HG02588 (cell line): ENCODE measurements around the gene RRP1B.

Source experiments
- ATAC-seq: cut with Tn5 transposase; IDR thresholded peaks from one replicate; pipeline ENCODE4 v1.9.1; 2021; ENCODE audit warnings: mild to moderate bottlenecking, moderate library complexity; ENCODE audit not compliant: unreplicated experiment

The RRP1B gene

DNA sequence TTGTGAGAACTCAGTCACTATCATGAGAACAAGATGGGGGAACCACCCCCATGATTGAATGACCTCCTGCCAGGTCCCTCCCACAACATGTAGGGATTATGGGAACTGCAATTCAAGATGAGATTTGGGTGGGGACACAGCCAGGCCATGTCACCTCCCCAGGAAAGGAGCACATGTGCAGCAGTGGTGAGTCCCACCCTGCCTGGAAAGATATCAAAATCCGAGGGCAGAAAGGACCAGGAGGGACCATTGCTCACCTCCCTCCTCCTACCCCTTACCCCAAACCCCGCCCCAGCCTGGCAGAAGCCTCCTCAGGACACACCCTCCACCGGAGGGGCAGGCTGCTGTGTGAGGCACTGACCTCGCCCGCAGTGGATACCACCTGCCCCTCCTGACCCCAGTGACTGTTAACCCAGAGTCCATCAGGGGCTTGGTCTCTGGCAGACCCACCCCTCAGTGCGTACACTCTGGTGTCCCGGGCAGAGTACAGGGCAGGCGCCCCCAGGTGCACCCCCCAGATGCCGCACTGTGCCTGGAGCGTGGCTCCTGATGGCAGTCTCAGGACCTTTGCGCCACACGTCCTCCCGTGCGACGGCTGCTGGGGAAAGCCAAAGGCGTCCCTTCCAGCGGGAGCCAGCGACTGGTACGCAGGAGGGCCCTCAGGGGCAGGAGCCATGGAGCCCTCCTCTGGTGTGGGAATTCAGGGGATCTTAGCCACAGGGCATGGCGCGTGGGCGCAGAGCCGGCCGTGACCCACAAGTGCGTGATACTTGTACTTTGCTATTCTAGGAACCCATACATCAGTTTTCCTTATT lies 80.5 kb downstream of the RRP1B start:
- no peak for ATAC-seq

DNA sequence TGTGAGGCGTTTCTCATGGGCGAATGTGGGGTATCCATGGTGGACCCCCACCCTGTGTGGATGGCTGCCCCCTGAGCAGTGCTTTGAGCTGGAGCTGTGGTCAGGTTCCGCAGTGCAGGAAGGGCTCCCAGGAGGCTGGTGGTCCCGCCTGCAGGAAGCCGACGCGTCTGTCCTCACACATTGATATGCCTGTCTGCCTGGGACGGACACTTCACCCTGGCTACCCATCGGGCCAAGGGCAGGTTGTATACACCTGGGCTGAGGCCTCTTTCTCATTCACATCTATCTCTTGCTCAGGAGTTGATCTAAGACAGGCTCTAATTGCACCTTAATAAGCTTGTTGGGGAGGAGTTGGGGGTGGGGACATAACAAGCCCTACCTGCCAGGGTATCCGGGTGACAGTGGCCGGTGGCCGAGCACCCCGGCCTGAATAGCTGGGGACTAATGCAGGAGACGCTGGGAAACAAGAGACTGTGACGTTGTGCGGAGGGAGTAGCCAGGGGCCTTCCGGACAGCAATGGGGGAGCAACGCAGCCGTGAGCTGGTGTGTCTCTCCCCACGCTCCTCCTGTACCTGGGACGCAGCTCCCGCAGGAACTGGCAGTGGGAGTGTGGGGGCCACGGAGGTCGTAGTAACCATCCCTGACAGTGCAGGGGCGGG lies 81.3 kb downstream of the RRP1B start:
- no peak for ATAC-seq

DNA sequence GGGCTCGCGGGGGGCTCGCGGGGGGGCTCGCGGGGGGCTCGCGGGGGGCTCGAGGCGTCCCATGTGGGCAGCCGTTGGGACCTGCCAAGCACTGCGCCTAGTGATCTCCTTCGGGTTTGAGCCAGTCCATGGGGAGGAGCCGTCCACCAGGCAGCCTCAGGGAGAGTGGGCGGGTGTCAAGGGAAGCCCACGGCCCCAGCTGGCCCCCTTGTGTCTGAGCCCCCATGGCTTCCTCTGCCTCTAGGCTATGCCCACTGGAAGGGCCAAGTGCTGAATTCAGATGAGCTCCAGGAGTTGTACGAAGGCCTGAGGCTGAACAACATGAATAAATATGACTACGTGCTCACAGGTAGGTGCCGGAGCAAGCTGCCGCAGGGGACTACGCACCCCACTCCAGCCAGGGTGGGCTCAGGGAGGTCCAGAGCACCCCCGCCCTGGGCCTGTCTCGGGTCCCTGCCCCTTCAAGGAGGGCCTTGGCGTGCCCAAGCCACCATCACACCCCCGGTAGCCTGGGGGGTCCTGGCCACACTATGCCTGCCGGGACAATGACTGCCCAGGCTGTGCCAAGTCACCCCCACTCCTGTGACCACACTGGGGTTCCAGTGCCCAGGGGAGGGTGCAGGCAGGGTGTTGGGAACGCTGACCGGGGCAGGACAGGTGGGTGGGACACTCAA lies 82.2 kb downstream of the RRP1B start:
- ATAC-seq, result no peak

DNA sequence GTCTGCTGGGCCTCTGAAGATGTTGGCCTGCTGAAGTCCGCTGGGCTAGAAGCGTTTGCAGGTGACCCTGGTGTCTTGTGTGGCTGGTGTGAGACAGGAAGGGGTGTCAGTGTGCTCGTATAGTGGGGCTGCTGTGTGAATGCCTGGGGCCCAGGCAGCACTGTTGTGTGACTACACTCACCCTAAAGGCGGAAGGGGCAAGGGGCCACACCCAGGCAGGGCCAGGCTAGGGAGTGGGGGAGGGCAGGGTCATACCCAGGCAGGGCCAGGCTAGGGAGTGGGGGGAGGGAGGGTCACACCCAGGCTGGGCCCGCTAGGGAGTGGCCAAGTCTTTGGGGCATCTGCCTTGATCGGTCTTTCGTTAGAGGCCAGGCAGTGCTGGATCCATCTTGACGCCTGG lies 84.6 kb downstream of the RRP1B start:
- ATAC-seq, result no peak

DNA sequence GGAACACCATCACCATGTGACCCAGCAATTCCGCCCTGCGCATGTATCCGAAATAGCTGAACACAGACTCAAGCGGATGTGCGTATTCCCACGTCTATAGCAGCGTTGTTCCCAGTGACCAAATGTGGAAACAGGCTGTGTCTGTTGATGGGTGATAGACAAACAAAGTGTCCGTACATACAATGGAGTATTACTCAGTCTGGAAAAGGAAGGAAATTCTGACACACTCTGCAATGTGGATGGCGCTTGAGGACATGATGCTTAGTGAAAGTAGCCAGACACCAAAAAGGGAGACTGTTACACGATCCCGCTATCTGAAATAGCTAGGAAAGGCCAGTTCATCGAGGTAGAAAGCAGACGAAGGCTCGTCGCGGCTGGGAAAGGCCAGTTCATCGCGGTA lies 85.4 kb downstream of the RRP1B start:
- no peak for ATAC-seq
